ENCODE results near the gene BBS1. TPM values are rescaled to one million over a fixed set of nuclear protein-coding genes. Genes with fewer than 3 reads are reported as not detected.

Gene BBS1
- total RNA-seq, 2 donors from 2014 or later: 106 to 148 TPM

DNA sequence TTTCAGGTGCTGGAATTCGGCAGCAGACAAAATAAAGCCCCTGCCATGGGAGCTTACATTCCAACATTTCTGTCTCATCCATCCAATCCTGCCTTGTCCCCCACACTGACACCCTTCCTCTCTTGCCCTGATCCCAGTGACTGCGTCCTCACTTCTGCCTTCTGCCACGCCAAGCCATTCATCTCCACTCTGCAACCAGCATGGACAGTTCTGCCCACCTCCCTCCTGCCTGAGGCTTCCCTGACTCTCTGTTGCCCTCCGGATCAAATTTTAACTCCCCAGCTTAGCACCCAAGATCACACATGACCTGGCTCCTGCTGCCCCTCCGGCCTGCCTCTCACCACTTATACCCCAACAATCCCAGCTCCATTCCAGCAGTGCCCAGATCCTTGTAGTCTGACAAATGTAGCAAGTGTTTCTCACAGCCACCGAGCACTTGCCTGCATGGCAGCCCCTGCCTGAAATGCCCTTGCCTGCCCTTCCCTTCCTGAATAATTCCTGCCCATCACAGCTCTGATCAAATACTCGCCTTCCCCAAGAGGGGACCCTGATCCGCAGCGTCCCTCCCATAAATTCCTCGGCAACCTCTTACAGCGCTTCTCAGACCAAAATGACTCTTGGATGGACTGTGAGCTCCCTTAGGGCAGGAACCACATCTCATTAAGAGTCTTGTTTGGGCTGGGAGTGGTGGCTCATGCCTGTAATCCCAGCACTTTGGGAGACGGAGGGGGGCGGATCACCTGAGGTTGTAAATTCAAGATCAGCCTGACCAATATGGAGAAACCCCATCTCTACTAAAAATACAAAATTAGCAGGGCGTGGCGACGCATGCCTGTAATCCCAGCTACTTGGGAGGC is 38.6 kb downstream of the BBS1 start:
- no peaks in the 10 kb centered on the region for H3K9me3 ChIP-seq
- H3K36me3 ChIP-seq: no peaks in the 10 kb centered on the region
- no peak for DNase-seq (ENCODE audit: low spot score)
- H3K4me3 ChIP-seq: no peak overlapping the region
- H3K4me1 ChIP-seq (replicated peaks): peaks cover under 1% of the 10 kb centered on the region
- 47% methylated on average over 16 of the region's 16 CpGs for WGBS
- no peaks in the 10 kb centered on the region for H3K27me3 ChIP-seq (replicated peaks; ENCODE audit: insufficient read depth)
- TF ChIP-seq POLR2AphosphoS5 (IDR thresholded peaks at IDR 0.05) (no peak), CTCF (IDR thresholded peaks at IDR 0.05) (no peak), POLR2A (IDR thresholded peaks at IDR 0.05) (no peak)
- intact Hi-C loops (cut with DNase I): no loop called here
- no peak overlapping the region for H3K27ac ChIP-seq

DNA sequence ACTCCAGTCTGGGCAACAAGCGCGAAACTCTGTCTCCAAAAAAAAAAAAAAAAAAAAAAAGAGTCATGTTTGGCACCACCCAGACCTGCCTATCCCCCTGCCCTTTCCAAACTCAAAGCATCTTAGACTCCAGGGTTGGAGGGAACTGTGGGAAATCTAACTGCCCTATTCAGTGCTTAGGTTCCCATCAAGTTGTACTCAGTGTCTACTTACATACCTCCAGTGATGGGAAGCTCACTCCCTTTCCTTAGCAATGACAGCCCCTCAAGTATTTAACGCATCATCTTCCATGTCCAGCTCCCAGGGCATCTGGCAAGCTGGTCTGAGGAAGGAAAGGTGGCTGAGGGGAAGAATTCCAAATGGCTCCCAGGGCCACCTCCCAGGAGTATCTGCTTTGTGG is 39.3 kb downstream of the BBS1 start:
- no peak overlapping the region for H3K4me3 ChIP-seq
- DNase-seq (ENCODE audit: low spot score): no peak
- no peak overlapping the region for H3K27ac ChIP-seq
- no peaks in the 10 kb centered on the region for H3K4me1 ChIP-seq (replicated peaks)
- WGBS: 86% methylated on average over 3 of the region's 3 CpGs
- no peaks in the 10 kb centered on the region for H3K27me3 ChIP-seq (replicated peaks; ENCODE audit: insufficient read depth)
- intact Hi-C loops (cut with DNase I): no loop called here
- no peak for TF ChIP-seq POLR2A (IDR thresholded peaks at IDR 0.05)
- TF ChIP-seq CTCF (IDR thresholded peaks at IDR 0.05): no peak
- TF ChIP-seq POLR2AphosphoS5 (IDR thresholded peaks at IDR 0.05): no peak
- no peaks in the 10 kb centered on the region for H3K36me3 ChIP-seq
- H3K9me3 ChIP-seq: no peaks in the 10 kb centered on the region

- no peak overlapping the region for H3K4me3 ChIP-seq
- no peaks in the 10 kb centered on the region for H3K27me3 ChIP-seq (replicated peaks; ENCODE audit: insufficient read depth)
- H3K9me3 ChIP-seq: no peaks in the 10 kb centered on the region
- no peaks in the 10 kb centered on the region for H3K4me1 ChIP-seq (replicated peaks)
- intact Hi-C loops (cut with DNase I): no loop called here
- no peak for DNase-seq (ENCODE audit: low spot score)
- no peak for TF ChIP-seq CTCF (IDR thresholded peaks at IDR 0.05)
- no peak for TF ChIP-seq POLR2A (IDR thresholded peaks at IDR 0.05)
- H3K36me3 ChIP-seq: no peaks in the 10 kb centered on the region
- no peak overlapping the region for H3K27ac ChIP-seq
- 85% methylated on average over 4 of the region's 4 CpGs for WGBS
Measured at GRCh38 chr11:66550887-66551286, 40.5 kb downstream of the BBS1 start.

DNA sequence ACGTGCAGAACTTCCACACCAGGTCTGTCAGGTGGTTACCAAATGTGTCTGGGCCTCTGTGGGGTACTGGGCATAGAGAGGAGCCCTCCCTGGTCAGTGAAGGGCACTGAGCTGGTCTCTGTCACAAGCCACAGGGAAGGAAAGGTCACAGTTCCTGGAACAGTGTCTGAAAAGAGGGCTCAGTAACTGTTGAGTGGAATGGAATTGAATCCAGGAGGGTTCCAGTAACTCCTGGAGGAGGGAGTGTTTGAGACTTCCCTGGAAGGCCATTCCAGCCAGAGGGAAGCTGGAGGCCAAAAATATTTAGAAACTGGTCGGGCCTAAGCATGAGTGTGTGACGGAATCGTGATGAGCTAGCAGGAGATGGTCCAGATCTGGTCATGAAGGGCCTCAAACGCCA is 44.2 kb downstream of the BBS1 start:
- H3K27me3 ChIP-seq (replicated peaks; ENCODE audit: insufficient read depth): no peaks in the 10 kb centered on the region
- intact Hi-C loops (cut with DNase I): no loop called here
- WGBS: 75% methylated on average over 5 of the region's 5 CpGs
- H3K9me3 ChIP-seq: no peaks in the 10 kb centered on the region
- H3K4me3 ChIP-seq: no peak overlapping the region
- TF ChIP-seq POLR2AphosphoS5 (IDR thresholded peaks at IDR 0.05): no peak
- TF ChIP-seq CTCF (IDR thresholded peaks at IDR 0.05): no peak
- TF ChIP-seq POLR2A (IDR thresholded peaks at IDR 0.05): no peak
- DNase-seq (ENCODE audit: low spot score): no peak
- no peak overlapping the region for H3K27ac ChIP-seq
- no peaks in the 10 kb centered on the region for H3K36me3 ChIP-seq
- H3K4me1 ChIP-seq (replicated peaks): no peaks in the 10 kb centered on the region

DNA sequence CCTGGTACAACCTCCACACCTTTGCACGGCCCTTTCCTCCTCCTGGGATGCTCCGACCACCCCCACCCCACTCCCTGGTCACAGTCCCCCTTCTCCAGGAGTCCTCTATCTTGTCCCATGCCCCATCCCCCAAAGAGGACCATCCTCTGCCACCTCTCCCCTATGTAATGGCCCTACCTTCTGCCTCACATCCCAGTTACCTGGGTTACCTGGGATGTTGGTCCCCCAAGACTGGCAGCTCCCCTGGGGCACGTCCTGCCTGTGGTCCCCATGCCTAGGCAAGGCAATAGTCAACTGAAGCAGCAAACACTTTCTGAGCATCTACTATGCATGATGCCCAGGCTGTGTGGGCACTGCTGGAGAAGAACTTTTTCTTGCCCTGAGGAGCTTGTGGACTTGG is 45.0 kb downstream of the BBS1 start:
- DNase-seq (ENCODE audit: low spot score): no peak
- TF ChIP-seq POLR2A (IDR thresholded peaks at IDR 0.05) (no peak), POLR2AphosphoS5 (IDR thresholded peaks at IDR 0.05) (no peak), CTCF (IDR thresholded peaks at IDR 0.05) (no peak)
- no peak overlapping the region for H3K27ac ChIP-seq
- no peaks in the 10 kb centered on the region for H3K27me3 ChIP-seq (replicated peaks; ENCODE audit: insufficient read depth)
- intact Hi-C loops (cut with DNase I): no loop called here
- H3K4me3 ChIP-seq: no peak overlapping the region
- H3K36me3 ChIP-seq: no peaks in the 10 kb centered on the region
- H3K9me3 ChIP-seq: no peaks in the 10 kb centered on the region
- no peaks in the 10 kb centered on the region for H3K4me1 ChIP-seq (replicated peaks)
- 70% methylated on average over 3 of the region's 3 CpGs for WGBS
